ENCODE data around the gene NRXN3.

DNA sequence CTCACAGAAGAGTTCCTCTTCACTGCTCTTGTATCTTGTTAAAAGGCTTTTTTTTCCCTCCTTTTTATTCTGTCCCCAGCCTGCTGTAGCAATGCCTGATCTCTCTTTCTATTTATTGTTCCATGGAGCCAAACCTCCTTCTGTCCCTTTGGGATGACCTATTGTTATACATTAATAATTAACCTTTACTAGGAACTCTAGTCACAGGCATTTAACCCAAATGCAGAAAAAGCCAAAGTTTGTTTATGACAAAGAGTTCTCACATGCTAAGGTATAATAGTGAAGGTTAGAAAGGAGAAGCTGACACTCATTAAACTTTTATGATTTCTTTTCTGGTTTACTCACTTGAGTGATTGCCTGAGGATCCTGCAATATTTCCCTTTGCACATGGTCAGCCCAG is 535.8 kb downstream of the NRXN3 start:
- TF ChIP-seq, protein P1, sequence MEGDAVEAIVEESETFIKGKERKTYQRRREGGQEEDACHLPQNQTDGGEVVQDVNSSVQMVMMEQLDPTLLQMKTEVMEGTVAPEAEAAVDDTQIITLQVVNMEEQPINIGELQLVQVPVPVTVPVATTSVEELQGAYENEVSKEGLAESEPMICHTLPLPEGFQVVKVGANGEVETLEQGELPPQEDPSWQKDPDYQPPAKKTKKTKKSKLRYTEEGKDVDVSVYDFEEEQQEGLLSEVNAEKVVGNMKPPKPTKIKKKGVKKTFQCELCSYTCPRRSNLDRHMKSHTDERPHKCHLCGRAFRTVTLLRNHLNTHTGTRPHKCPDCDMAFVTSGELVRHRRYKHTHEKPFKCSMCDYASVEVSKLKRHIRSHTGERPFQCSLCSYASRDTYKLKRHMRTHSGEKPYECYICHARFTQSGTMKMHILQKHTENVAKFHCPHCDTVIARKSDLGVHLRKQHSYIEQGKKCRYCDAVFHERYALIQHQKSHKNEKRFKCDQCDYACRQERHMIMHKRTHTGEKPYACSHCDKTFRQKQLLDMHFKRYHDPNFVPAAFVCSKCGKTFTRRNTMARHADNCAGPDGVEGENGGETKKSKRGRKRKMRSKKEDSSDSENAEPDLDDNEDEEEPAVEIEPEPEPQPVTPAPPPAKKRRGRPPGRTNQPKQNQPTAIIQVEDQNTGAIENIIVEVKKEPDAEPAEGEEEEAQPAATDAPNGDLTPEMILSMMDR (IDR thresholded peaks at IDR 0.05; ENCODE audit: poor library complexity) = no peak
- TF ChIP-seq EZH2 (IDR thresholded peaks at IDR 0.05; ENCODE audit: borderline replicate concordance) = no peak
